SU-DHL-6 (cell line): Measurements from ENCODE around the gene MAX.

Experiments
- H2AFZ ChIP-seq: fragments of 200-600 bp; sonication (generic); 2 replicates; pipeline ENCODE4 v1.6.1; 2014; ENCODE audit warnings: low read depth, mild to moderate bottlenecking, moderate library complexity, mixed read lengths, antibody characterized with exemption, low read length; ENCODE audit not compliant: severe bottlenecking
- H3F3A ChIP-seq: fragments of 200-600 bp; shearing (Covaris generic); 2 replicates; pipeline ENCODE4 v1.6.0; 2016; ENCODE audit warnings: antibody characterized with exemption, mild to moderate bottlenecking; ENCODE audit not compliant: insufficient read depth
- H3K27ac ChIP-seq: fragments of 200-600 bp; sonication (generic); 2 replicates; pipeline ENCODE4 v1.5.1; 2016; ENCODE audit warnings: low read depth, mild to moderate bottlenecking, low read length, moderate library complexity, mixed read lengths
- H3K27me3 ChIP-seq: fragments of 200-600 bp; sonication (generic), shearing (Covaris generic); 2 replicates; pipeline ENCODE4 v1.6.0; 2014; ENCODE audit warnings: mild to moderate bottlenecking, low read length
- H3K36me3 ChIP-seq: fragments of 200-600 bp; sonication (generic); 2 replicates; pipeline ENCODE4 v1.6.1; 2014; ENCODE audit warnings: mild to moderate bottlenecking, low read length, mixed read lengths
- H3K4me2 ChIP-seq: fragments of 300-600, 200-600 bp; shearing (Covaris generic), sonication (generic); 2 replicates; pipeline ENCODE4 v1.6.0; 2014; ENCODE audit warnings: low read length, low read depth, mild to moderate bottlenecking; ENCODE audit not compliant: poor library complexity, severe bottlenecking
- H3K4me3 ChIP-seq: fragments of 200-600 bp; sonication (generic); 2 replicates; pipeline ENCODE4 v1.5.1; 2014; ENCODE audit warnings: antibody characterized with exemption, low read length, mild to moderate bottlenecking, mixed read lengths; ENCODE audit not compliant: insufficient read depth, poor library complexity, severe bottlenecking
- H3K79me2 ChIP-seq: fragments of 200-600 bp; sonication (generic); 2 replicates; pipeline ENCODE4 v1.6.1; 2014; ENCODE audit warnings: mild to moderate bottlenecking, low read length, moderate library complexity; ENCODE audit not compliant: insufficient read depth
- H3K9ac ChIP-seq: fragments of 200-600 bp; sonication (generic); 2 replicates; pipeline ENCODE4 v1.7.0; 2014; ENCODE audit warnings: mild to moderate bottlenecking, low read length
- H3K9me2 ChIP-seq: fragments of 200-600 bp; sonication (generic); replicated peaks from 2 replicates; pipeline ENCODE4 v1.6.1; 2014; ENCODE audit warnings: low read length; ENCODE audit not compliant: insufficient read depth
- H3K9me3 ChIP-seq: fragments of 200-600 bp; sonication (generic); 2 replicates; pipeline ENCODE4 v1.6.1; 2014; ENCODE audit warnings: low read length, mixed read lengths; ENCODE audit not compliant: insufficient read depth
- H4K20me1 ChIP-seq: fragments of 200-600 bp; sonication (generic); 2 replicates; pipeline ENCODE4 v1.6.1; 2014; ENCODE audit warnings: low read depth, mild to moderate bottlenecking, antibody characterized with exemption, low read length, moderate library complexity, mixed read lengths
- EZH2phosphoT487 ChIP-seq: fragments of 200-600 bp; sonication (generic), shearing (Covaris generic); conservative IDR thresholded peaks from 2 replicates; pipeline ENCODE4 v1.6.1; 2018; ENCODE audit warnings: mild to moderate bottlenecking, antibody characterized with exemption, low read length, moderate library complexity, mixed read lengths
- TF ChIP-seq, protein P1 (sequence below): fragments of 200-600 bp; sonication (generic); IDR thresholded peaks from one replicate; pipeline ENCODE4 v1.5.1; 2017; ENCODE audit warnings: antibody characterized with exemption, mild to moderate bottlenecking, low read length, moderate library complexity; ENCODE audit not compliant: insufficient read depth, poor library complexity, severe bottlenecking

The MAX gene

DNA sequence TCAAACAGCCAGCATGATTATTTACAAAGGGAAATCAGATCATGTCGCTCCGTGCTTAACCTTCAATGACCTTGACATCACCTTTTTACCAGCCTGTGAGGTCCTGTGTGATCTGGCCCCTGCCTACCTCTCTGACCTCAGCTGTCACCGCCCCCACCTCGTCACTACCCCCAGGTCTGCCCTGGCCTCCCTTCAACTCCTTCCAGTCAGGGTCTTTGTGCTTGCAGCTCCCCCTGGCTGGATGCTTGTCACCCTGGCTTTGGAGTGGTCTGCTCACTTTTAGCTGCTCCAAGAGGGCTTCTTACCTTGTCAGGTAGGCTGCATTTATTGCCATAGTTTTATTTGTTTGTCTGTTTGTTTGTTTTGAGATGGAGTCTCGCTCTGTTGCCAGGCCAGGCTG lies 8.2 kb upstream of the MAX start:
- Histone ChIP-seq H3K27ac (no peak overlapping the region), H2AFZ (no peak overlapping the region), H3K27me3 (no peaks in the 10 kb centered on the region), H3K9ac (no peak overlapping the region), H3K79me2 (no peaks in the 10 kb centered on the region), H4K20me1 (no peaks in the 10 kb centered on the region), H3K9me2 (no peaks in the 10 kb centered on the region), H3F3A (no peaks in the 10 kb centered on the region), H3K36me3 (no peaks in the 10 kb centered on the region), H3K9me3 (no peaks in the 10 kb centered on the region), H3K4me3 (no peak overlapping the region), H3K4me2 (no peak overlapping the region)
- TF ChIP-seq EZH2phosphoT487, result no peak
- TF ChIP-seq, protein P1, sequence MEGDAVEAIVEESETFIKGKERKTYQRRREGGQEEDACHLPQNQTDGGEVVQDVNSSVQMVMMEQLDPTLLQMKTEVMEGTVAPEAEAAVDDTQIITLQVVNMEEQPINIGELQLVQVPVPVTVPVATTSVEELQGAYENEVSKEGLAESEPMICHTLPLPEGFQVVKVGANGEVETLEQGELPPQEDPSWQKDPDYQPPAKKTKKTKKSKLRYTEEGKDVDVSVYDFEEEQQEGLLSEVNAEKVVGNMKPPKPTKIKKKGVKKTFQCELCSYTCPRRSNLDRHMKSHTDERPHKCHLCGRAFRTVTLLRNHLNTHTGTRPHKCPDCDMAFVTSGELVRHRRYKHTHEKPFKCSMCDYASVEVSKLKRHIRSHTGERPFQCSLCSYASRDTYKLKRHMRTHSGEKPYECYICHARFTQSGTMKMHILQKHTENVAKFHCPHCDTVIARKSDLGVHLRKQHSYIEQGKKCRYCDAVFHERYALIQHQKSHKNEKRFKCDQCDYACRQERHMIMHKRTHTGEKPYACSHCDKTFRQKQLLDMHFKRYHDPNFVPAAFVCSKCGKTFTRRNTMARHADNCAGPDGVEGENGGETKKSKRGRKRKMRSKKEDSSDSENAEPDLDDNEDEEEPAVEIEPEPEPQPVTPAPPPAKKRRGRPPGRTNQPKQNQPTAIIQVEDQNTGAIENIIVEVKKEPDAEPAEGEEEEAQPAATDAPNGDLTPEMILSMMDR, result no peak

DNA sequence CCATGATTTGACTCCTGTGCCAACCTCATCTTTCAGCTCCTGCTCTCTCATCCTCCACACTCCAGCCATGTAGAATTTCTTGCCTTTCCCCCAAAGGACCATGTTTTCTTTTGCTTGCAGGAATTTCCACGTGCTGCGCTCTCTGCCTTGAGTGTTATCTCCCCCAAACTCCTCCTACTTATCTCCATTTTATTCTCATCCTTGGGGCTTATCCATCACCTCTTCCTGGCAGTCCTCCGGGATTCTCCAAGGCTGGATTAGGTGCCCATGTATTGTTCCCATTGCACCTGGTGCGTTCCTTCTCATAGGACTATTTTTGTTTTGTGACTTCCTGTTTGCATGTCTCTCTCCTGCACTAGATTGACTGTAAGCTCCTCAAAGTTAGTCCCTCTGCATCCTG lies 7.0 kb upstream of the MAX start:
- H3F3A ChIP-seq, result 0 out of 2 replicates have a peak, but pooled peaks cover 4% of the 10 kb centered on the region
- H4K20me1 ChIP-seq, result no peaks in the 10 kb centered on the region
- H3K9ac ChIP-seq, result no peak overlapping the region
- no peaks in the 10 kb centered on the region for H3K9me2 ChIP-seq
- H2AFZ ChIP-seq, result no peak overlapping the region
- no peak overlapping the region for H3K4me2 ChIP-seq
- H3K79me2 ChIP-seq, result no peaks in the 10 kb centered on the region
- H3K27ac ChIP-seq, result no peak overlapping the region
- H3K27me3 ChIP-seq, result no peaks in the 10 kb centered on the region
- no peaks in the 10 kb centered on the region for H3K36me3 ChIP-seq
- TF ChIP-seq, protein P1, result no peak
- TF ChIP-seq EZH2phosphoT487, result no peak
- H3K9me3 ChIP-seq, result no peaks in the 10 kb centered on the region
- no peak overlapping the region for H3K4me3 ChIP-seq

DNA sequence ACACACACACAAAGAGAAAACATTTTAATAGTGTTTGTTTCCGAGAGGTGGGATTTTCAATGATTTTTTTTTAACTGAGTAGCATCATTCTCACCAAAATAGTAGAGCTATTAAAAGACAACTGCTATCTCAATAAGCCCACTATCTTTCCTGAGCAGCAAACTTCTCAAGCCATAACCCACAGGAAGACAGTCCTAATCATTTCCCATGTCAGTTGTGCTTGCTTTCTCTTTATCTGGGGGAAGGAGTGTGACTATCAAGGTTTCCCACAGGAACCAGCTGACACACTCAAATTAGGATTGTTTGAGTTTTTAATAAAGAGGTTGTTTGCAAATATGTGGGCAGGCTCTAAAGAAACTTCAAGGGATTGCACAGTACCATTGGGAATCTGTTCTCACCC lies 4.9 kb upstream of the MAX start:
- H2AFZ ChIP-seq, result no peak overlapping the region
- H3K79me2 ChIP-seq, result no peaks in the 10 kb centered on the region
- H3K4me3 ChIP-seq, result no peak overlapping the region
- no peak overlapping the region for H3K4me2 ChIP-seq
- no peaks in the 10 kb centered on the region for H3K27me3 ChIP-seq
- H3K9me3 ChIP-seq, result no peaks in the 10 kb centered on the region
- H3K9me2 ChIP-seq, result no peaks in the 10 kb centered on the region
- H3K27ac ChIP-seq, result no peak overlapping the region
- TF ChIP-seq EZH2phosphoT487, result no peak
- TF ChIP-seq, protein P1, result no peak
- no peaks in the 10 kb centered on the region for H3K36me3 ChIP-seq
- H4K20me1 ChIP-seq, result no peaks in the 10 kb centered on the region
- no peak overlapping the region for H3K9ac ChIP-seq
- H3F3A ChIP-seq, result 0 out of 2 replicates have a peak, but pooled peaks cover 4% of the 10 kb centered on the region
